HG03520 (cell line): Measurements from ENCODE around the gene ARHGEF10L.

Experiments
- ATAC-seq: cut with Tn5 transposase; IDR thresholded peaks from one replicate; pipeline ENCODE4 v1.9.1; 2021; ENCODE audit warnings: mild to moderate bottlenecking, moderate library complexity; ENCODE audit not compliant: unreplicated experiment

The ARHGEF10L gene

GRCh38 chr1:17696417-17697301 is 157.2 kb downstream of the ARHGEF10L start:
- no peak for ATAC-seq

- ATAC-seq = no peak
Measured at GRCh38 chr1:17697458-17697857, 158.0 kb downstream of the ARHGEF10L start.

- no peak for ATAC-seq
Measured at GRCh38 chr1:17699581-17699980, 160.1 kb downstream of the ARHGEF10L start.

- no peak for ATAC-seq
Measured at GRCh38 chr1:17700945-17701810, 161.7 kb downstream of the ARHGEF10L start.

- no peak for ATAC-seq
Measured at GRCh38 chr1:17704176-17704575, 164.7 kb downstream of the ARHGEF10L start.

- no peak for ATAC-seq
Measured at GRCh38 chr1:17706445-17706844, 166.9 kb downstream of the ARHGEF10L start.

- no peak for ATAC-seq
Measured at GRCh38 chr1:17709981-17710380, 170.5 kb downstream of the ARHGEF10L start.

GRCh38 chr1:17710889-17711576 is 171.5 kb downstream of the ARHGEF10L start:
- ATAC-seq = no peak

- ATAC-seq = no peak
Measured at GRCh38 chr1:17711577-17711910, 172.0 kb downstream of the ARHGEF10L start.

- ATAC-seq = no peak
Measured at GRCh38 chr1:17711941-17712340, 172.4 kb downstream of the ARHGEF10L start.

GRCh38 chr1:17713993-17714392 is 174.5 kb downstream of the ARHGEF10L start:
- no peak for ATAC-seq

- no peak for ATAC-seq
Measured at GRCh38 chr1:17717594-17718535, 178.4 kb downstream of the ARHGEF10L start.

- ATAC-seq = no peak
Measured at GRCh38 chr1:17719874-17720273, 180.4 kb downstream of the ARHGEF10L start.

GRCh38 chr1:17721444-17721843 is 181.9 kb downstream of the ARHGEF10L start:
- ATAC-seq = no peak

- ATAC-seq = no peak
Measured at GRCh38 chr1:17723684-17724083, 184.2 kb downstream of the ARHGEF10L start.

- no peak for ATAC-seq
Measured at GRCh38 chr1:17724150-17724549, 184.7 kb downstream of the ARHGEF10L start.

- no peak for ATAC-seq
Measured at GRCh38 chr1:17725084-17725719, 185.7 kb downstream of the ARHGEF10L start.

GRCh38 chr1:17725811-17726582 is 186.5 kb downstream of the ARHGEF10L start:
- no peak for ATAC-seq

- ATAC-seq = no peak
Measured at GRCh38 chr1:17728123-17728712, 188.7 kb downstream of the ARHGEF10L start.
